HG03066 (cell line): ENCODE results near the gene TMEM141.
A peak's percentile ranks its signal among the peaks of the same experiment; 100 is the strongest.

Experiments
- ATAC-seq: cut with Tn5 transposase; IDR thresholded peaks from one replicate; pipeline ENCODE4 v1.9.1; 2021; ENCODE audit warnings: low read depth; ENCODE audit not compliant: unreplicated experiment

The TMEM141 gene

DNA sequence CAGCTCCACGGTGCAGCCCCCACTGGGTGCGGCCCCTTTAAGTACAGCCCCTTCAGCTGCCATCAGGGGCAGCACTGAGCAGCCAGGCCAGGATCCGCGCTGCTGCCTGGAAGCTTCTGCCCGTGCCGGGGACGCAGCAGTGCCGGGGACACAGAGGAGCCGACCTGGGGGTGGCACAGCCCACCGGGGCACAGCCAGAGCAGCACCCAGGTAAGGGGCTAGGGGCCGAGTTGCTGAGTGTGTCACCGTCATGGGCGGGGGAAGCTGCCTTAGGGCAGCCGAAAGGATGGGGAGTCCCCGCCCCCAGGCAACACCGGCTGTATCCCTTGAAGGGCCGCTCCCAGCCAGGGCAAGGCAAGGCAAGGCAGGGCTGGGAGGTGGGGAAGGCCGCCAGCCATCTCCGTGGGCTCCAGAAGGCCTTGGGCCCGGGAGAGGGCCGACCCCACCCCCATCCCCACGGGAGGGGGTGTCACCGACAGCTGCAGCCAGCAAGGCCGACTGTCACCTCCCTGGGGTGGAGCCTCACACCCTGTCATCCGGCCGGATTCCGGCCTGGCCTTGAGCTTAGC, 51.3 kb downstream of the TMEM141 start, which contains the start of gene AJM1:
TSS of gene AJM1 (plus strand) at position 99 of the 569 bp plus-strand sequence. CDS start 1,937 bp downstream, outside the sequence.
- ATAC-seq: peak; percentile 70
